Measurements from ENCODE around the gene UNCX.

UNCX gene

GRCh38 chr7:1244700-1245523 is 12.2 kb downstream of the UNCX start:
- DNase-seq, result no peak

DNA sequence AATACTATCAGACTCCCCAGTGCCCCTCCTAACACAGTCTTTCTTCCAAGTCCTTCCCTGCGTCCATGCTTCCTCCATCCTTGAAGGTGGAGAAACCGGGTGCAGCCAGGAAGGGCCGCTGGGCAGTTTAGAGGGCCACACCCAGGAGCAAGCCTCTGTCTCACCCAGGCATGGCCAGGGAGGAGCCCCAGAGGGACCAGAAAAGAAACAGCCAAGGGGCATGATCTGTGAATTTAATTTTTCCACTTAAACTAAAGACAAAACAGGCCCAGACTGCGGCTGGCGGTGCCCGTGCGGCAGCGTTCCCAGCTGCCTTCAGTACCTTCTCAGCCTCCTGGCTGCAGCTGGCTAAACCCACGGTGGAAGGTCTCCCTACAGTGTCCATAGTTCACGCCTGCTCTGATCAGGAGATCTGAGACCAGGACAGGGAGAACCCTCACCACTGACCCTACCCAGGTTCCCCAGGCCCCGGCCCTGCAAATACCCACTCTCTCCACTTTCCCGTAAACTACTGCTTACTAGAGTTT is 12.9 kb downstream of the UNCX start:
- DNase-seq, result no peak

- no peak for DNase-seq
These were observed 13.6 kb downstream of the UNCX start for GRCh38 chr7:1246160-1246870.

DNA sequence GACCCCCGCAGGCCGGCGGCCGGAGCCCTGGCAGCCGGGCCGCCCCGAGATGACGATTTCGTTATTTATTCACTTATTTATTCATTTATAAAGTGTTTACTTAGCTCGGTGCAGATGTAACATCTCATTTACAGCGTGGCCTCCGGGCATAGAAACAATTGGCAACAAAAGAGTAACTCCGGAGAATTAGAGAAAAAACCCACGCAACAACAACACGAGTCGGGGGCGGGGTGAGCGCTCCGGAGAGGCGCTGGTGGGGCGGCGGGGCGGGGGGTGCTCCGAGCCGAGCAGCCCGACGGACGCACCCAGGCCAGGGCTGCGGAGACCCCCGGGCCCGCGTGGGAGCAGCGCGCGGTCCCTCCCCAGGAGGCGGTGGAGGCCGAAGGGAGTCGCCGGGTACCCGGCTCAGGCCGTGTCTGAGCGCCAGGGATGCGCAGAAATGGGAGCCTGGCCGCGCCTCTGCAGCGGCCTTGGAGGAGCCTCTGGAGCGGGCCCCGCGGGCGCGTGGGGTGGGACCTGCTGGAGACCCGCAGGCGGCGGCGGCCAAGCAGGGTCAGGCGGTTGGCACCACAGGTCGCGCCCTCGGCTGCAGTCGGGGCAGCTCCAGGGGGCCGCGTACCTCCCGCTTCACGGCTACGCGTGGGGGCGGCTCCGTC is 14.3 kb downstream of the UNCX start:
- no peak for DNase-seq

- no peak for DNase-seq
These were observed 14.9 kb downstream of the UNCX start for GRCh38 chr7:1247527-1248041.

GRCh38 chr7:1248143-1248915 is 15.7 kb downstream of the UNCX start:
- DNase-seq, result no peak

GRCh38 chr7:1248916-1249581 is 16.4 kb downstream of the UNCX start:
- DNase-seq, result no peak

- no peak for DNase-seq
These were observed 17.1 kb downstream of the UNCX start for GRCh38 chr7:1249731-1250130.

DNA sequence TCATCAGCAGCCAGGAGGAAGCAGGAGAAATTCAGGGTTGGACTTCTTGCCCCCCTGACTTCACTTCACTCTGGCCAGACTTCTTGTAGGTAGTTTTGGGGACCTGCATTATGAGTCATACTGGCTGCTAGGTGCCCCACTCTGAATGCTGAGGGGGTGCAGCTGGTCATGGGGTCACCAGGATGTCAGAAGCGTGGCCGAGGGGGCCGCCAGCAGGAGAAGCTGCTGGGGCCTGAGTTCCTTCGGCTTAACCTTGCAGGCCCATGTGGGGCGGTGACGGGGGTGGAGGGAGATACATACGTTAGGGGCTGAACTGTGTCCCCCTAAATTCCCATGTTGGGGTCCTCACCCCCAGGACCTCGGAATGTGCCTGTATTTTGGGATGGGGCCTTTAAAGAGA is 18.2 kb downstream of the UNCX start:
- no peak for DNase-seq

- no peak for DNase-seq
These were observed 19.3 kb downstream of the UNCX start for GRCh38 chr7:1251796-1252539.

- no peak for DNase-seq
These were observed 19.9 kb downstream of the UNCX start for GRCh38 chr7:1252540-1253090.

DNA sequence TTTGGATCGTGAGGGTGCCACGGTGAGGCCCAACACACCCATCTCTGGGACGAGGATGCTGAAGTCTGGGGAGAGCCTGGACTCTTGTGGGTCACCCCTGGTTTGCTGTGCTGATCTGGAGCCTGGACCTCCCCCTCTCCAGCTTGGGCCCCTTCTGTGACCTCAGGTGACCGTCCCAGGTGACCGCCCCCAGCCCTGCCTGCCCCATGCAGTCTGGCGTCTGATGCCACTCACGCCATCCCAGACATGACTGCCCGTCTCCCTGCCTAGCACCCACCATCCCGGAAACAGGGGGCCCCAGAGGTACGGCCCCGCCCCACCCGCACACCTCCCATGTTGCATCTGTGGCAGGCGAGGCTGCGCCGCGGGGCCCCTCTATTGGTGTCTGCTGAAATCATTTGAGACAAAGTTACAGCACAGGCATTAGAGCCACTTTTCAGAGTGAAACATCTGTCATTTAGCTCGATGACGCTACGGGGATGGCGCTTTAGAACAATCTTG is 21.1 kb downstream of the UNCX start:
- no peak for DNase-seq

- DNase-seq, result no peak
These were observed 21.8 kb downstream of the UNCX start for GRCh38 chr7:1254281-1255079.

- DNase-seq, result no peak
These were observed 22.6 kb downstream of the UNCX start for GRCh38 chr7:1255080-1255816.

DNA sequence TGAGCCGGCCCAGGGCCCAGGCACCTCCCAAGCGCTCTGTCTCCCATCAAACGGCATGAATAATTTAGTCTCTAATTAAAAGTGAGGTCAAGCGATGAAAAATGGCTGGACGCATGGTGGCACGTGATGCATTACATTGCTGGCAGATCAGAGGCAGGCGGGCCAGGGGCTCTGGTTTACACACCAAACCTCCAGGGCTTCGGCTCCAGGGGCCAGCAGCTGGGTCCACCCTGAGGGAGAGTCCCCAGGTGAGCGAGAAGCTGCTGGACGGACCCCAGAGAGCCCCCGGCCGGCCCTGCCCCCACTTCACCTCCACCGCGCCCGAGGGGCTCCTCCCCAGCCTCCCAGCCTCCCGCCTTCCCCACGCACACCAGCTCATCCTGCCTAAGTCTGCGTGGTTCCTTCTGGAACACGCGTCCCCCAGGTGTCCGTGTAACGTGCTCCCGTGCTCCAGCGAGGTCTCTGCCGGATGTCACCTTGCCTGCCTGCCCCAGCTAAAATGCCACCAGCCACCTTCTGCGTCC is 23.2 kb downstream of the UNCX start:
- no peak for DNase-seq

GRCh38 chr7:1256621-1257020 is 23.9 kb downstream of the UNCX start:
- no peak for DNase-seq

DNA sequence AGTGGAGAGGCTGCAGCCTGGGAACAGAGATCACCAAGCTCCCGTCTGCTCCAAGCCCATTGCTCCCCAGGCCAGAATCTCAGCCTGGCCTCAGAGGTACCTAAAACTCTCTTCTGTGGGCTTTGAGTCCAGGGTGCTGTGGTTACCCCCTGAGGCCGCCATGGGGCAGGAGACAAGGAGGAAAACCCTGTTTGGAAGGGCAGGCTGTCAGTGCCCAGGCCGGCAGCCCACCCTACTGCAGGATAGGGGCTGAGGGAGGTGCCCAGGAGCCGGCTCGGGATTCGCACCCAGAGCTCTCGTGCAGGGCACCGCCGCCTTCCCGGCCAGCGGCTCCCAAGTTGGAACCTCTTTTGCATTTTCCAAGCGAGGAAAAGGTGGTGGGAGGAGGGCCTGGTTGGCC is 24.5 kb downstream of the UNCX start:
- no peak for DNase-seq

GRCh38 chr7:1257863-1258262 is 25.2 kb downstream of the UNCX start:
- no peak for DNase-seq
